ENCODE results near the gene FAM163B.
A peak's percentile ranks its signal among the peaks of the same experiment; 100 is the strongest.

The FAM163B gene

GRCh38 chr9:133597316-133597957, 11.8 kb downstream of the FAM163B start:
- DNase-seq, result no peak

DNA sequence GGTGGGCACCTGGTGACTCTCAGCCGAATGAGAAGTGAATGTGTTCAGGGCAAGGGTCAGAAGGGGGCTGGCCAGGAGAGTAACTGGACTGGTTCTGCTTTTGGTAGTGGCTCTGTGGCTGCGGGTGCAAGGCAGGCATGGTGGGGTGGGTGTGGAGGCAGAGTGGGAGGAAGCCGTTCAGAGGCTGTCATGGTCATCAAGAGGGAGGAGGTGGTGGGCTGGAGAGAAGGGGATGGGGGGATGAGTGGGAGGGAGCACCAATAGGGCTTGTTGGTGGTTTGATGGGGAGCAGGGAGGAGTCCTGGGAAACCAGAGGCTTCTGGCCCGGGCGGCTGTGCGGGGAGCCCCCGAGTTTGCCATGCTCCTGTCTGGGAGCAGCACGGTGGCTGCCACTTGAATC, 13.3 kb downstream of the FAM163B start:
- DNase-seq, result no peak

GRCh38 chr9:133594310-133594709, 14.9 kb downstream of the FAM163B start:
- no peak for DNase-seq

DNA sequence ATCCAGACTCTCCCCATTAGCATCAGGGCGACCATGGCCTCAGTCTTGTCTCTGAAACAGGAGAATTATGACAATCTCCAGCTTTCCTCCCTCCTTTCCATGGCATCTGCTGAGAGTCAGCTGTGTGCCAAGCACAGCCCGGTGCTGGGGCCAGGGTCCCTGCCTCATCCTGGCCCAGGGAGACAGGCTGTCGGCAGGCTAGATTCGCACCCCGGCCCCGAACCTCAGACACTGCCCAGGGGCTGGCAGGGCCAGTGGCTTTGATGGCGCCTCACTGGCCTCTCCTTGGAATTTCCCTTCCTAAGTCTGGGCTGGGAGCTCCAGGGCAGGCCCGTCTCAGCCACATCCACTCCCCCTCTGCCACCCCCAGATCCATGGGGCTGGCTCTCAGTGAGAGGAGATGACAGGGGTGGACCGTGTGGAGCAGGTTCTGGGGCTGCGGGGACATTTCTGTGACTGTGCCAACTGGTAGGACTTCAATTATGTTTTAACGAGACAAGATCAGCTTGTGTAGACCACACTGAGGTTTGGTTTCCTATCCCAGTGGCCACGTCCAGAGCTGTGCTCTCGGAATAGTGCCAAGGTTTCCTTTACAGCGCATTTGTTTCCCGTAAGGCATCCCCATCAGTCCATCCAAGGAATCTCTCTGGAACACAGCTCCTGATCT, 15.5 kb downstream of the FAM163B start:
- no peak for DNase-seq

DNA sequence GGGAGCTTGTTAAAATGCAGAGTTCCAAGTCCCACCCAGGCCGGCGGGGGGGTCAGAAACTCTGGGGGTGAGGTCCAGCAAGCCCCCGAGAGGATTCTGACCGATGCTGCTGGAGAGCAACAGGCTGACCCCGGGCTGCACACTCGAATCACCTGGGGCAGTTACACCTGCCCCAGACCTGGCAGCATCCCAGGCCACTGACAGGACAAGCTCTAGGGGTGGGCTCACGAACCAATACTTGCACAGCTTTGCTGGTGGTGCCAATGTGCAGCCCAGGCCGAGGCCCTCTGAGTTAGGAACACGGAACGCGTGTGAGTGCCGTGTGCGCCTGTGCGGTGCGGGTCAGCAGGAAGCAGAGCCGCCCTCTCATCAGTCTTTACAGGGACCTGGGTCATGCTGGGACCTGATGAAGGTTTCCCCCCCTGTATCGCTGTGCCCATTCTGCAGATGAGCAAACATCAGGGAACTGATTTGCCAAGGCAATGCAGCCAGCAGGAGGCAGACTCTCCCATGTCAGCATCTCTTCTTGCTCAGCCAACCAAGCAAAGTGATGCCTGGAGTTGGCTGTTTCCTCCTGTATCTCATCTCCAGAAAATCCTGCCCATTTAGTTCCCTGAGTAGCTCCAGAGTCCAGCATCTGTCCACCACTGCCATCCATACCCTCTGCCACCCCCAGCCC, 16.3 kb downstream of the FAM163B start:
- DNase-seq, result no peak

DNA sequence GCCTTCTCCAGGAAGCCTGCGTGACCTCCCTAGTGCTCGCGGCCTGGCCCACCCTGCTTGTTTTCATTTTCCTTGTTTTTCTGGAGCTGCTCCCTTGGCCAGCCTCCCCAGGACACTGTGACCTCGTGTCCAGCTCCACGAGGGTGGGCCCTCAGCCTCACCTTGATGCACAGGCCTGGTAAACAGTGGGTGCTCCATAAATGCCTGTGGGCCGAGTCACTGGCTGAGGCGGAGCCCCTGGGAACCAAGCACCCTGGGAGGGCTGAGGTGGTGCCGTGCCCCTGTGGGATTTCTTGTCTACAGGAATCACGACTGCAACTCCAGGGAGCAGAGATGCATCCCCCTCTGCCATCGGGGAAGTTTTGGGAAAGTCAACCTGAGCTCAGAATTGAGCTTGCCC, 17.2 kb downstream of the FAM163B start:
- no peak for DNase-seq

GRCh38 chr9:133591116-133591910, 17.9 kb downstream of the FAM163B start:
- DNase-seq, result no peak

GRCh38 chr9:133590231-133590855, 18.8 kb downstream of the FAM163B start:
- DNase-seq, result no peak

- DNase-seq, result no peak
These were observed 19.5 kb downstream of the FAM163B start for GRCh38 chr9:133589454-133590227.

- DNase-seq, result no peak
These were observed 21.7 kb downstream of the FAM163B start for GRCh38 chr9:133587466-133587865.

GRCh38 chr9:133587051-133587450, 22.1 kb downstream of the FAM163B start:
- no peak for DNase-seq

DNA sequence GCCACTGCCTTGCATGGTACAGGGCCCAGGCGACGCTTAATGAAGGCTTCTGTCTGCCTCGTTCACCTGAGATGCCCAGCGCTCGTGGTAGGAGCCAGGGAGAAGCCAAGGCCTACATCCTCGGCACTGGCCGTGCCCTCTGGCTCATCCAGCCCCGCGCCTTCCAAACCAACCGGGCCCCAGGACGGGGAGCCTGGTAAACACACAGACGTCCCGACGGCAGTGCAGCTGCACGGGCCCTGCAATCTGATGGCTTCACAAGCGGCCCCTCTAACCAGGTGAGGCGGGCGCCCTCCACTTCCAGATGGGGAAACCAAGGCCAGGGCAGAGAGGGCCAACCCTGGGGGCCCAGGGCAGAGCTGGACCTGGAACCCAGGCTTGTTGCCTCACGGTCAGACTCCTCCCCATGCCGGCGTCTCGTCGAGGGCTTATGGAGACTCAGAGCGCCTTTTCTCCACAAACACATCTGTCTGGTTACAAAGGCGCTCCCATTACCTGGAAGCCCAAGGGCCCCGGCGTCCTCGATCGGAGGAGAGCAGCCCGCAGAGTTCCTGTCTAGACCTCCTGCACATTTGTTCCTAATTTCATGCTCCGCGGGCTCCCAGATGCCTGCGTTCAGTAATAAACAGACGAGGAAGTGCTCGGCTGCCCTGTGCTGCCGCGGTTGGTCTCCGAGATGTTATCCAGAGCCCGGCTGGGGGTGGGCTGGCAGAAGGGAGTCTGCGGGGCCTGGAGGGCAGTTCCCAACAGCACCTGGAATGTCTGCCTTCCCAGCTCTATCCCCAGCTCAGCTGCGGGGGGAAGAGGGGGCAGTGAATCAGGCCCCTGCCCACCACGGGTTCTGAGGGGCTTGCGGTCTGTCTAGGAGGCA, 23.5 kb downstream of the FAM163B start:
- DNase-seq, result no peak

DNA sequence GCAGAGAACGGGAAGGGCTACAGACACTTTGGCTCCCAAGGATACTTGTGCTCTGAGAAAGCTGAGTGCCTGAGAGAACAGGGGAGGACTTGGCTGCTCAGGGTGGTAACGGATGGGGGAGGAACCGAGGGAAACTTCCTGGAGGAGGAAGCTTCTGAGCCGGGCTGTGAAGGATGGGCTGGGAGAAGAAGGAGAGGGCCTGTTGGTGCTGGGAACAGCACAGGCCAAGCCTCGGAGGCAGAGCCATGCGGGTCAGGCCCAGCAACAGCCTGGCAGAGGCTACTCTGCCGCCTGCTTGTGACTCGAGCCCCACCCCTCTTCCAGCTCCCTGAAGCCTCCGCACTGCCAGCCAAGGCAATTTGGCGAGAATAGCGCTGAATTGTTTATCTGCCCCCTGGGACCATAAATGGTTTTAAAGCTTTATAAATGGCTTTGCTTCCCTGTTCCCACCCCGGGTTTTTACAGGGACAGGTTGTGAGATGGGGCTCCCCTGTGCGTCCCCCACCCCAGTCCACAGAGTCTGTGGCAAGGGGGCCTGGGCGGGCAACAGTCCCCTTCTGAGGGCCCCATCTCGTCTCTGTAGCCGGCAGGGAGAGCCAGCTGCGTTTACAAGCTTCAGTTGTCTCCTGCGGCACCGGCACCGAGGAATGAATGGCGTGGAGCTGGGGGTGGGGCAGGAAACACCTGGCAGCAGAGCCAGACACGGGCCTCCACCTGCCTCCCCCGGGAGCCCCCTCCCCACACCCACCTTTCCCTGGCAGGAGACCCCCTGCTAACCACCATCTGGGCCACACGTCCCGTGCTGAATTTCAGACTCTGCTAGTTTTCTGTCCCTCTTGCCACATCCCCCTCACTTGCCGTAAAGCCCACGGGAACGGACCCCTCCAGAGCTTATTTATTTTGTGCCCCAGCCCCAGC, 24.4 kb downstream of the FAM163B start:
- DNase-seq, result no peak

GRCh38 chr9:133584167-133584558, 25.0 kb downstream of the FAM163B start:
- DNase-seq, result no peak

- DNase-seq, result no peak
These were observed 25.6 kb downstream of the FAM163B start for GRCh38 chr9:133583586-133583985.

DNA sequence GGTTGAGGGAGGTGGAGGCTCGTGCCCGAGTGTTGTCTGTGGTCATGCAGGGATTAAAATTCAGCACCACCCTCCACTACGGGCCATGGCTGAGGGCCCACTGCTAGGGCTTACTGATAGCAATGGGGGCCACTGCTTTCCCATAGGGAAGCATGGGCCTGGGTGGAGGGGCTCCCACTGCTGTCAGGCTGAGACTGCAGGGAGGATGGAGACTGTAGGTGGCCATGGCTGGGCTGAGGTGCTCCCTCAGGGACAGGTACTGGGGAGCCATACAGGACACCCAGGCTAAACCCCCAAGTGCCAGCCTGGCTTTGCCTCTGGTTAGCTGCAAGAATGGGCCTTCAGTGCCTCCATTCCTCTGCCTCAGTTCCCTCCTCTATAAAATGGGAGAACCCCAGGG, 26.1 kb downstream of the FAM163B start:
- no peak for DNase-seq

GRCh38 chr9:133582501-133583045, 26.6 kb downstream of the FAM163B start:
- DNase-seq, result no peak

DNA sequence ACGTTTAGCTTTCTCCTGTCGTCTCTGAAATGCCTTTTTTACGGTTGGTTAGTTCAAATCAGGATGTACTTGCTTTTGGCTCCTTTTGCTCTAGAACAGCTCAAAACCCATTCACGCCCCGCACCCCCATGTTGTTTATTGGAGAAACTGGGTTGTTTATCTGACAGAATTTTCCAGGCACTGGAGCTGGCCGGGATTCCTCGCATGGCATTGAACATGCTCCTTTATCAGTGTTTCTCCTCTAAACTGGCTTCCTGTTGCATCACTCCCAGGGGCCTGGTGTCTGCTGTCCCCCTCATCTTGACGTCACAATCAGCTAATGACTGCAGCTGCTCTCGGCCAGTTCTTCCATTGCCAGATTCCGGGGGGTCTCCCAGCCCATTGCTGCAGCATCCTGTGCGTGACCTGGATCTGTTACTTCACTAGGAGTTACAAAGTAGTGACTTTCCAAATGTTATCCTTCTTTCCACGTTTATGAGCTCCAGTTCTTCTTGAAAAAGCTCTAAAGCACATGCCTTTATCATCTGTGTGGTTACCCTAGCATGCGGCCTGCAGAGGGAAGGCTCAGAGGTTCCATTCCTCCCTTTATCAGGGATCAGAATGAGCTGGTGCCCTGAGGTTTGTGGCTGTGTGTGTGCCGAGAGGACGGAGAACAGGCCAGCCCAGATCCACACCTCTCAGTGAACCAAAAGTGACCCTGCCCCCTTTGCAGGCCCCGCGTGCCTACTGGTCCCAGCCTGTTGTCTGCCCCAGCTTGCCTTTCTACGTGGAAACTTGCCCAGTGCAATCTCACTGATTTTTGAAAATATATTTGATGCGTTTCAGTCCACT, 27.5 kb downstream of the FAM163B start:
- peak; percentile 3 for DNase-seq
